ENCODE data around the gene DFFB.

- TF ChIP-seq CTCF (IDR thresholded peaks at IDR 0.05) (no peak), EZH2 (IDR thresholded peaks at IDR 0.05) (no peak)
Observed at GRCh38 chr1:3889936-3890335, 32.7 kb downstream of the DFFB start.

Data from neural progenitor cell (in vitro differentiated cells).